Mammary microvascular endothelial cell (primary cell): ENCODE data around the gene LSP1. TPM values are rescaled to one million over a fixed set of nuclear protein-coding genes. Genes with fewer than 3 reads are reported as not detected.

Experiments used
- total RNA-seq: library from RNA; depleted of rRNA; stranded (reverse); fragments of >200 nt; gene quantifications from 2 replicates; pipeline ENCODE4 v1.2.3, GENCODE V29; 2015

Gene LSP1, protein sequence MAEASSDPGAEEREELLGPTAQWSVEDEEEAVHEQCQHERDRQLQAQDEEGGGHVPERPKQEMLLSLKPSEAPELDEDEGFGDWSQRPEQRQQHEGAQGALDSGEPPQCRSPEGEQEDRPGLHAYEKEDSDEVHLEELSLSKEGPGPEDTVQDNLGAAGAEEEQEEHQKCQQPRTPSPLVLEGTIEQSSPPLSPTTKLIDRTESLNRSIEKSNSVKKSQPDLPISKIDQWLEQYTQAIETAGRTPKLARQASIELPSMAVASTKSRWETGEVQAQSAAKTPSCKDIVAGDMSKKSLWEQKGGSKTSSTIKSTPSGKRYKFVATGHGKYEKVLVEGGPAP
- total RNA-seq = 0.20 TPM in 1 of 2 replicates, not detected in the other

DNA sequence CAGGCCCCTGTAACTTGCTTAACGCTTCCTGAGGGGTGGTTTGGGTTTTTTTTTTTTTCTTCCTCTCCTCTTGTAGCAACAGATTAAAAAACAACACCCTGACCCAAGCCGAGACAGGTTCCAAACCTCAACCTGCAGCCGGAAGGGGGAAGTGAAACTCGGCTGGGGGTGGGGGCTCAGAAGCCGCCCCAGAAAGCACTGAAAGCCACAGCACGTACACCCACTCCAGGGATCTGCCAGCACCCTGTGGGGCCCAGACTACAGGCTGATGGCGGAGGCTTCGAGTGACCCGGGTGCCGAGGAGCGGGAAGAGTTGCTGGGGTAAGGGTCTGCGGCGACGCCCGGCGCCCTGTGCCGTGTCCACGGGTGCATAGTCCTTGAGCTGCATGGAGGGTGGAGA is at the start of gene LSP1:
LSP1 (plus strand) TSS at position 208 of the 400 bp plus-strand sequence; CDS start at position 269, 61 bp downstream.

GRCh38 chr11:1834779-1835670 is 17.9 kb upstream of the LSP1 start, which contains the start of gene SYT8:
TSS of gene SYT8 (plus strand) at chr11:1834990. CDS start at chr11:1835106, 116 bp downstream.

DNA sequence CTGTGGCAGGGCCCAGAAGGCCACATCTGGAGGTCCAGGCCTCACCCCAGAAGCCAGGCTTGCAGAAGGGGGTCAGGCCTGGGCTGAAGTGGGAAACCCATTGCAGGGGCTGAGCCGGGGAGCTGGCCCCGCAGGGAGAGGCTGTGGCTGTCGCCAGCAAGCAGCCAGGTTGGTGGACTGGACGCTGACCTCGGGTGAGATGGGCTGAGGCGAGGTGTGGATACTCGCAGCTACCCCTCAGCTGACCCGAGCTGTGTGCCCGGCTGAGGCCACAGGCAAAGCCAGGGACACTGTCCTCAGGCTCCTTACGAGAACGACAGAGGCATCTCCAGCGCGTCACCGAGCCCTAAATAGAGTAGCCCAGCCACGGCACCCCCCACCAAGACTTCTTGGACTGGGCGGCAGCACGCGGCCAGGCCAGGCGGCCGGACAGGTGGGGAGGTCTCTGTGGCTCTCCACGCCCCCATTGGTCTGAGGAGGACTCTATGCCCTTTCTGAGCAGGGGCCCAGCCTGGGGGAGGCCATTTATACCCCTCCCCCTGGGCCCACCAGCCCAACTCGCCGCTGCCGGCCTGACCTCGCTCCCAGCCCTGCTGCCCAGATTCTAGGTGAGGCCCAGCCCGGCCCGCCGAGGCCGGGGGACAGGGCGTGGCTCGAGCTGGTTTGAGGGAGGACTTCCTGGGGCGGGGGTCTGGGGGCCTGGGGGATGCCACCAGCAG is 14.3 kb upstream of the LSP1 start, which contains the start of gene TNNI2:
TNNI2 (plus strand) TSS at position 556 of the 719 bp plus-strand sequence. CDS start 716 bp downstream, outside the sequence.

DNA sequence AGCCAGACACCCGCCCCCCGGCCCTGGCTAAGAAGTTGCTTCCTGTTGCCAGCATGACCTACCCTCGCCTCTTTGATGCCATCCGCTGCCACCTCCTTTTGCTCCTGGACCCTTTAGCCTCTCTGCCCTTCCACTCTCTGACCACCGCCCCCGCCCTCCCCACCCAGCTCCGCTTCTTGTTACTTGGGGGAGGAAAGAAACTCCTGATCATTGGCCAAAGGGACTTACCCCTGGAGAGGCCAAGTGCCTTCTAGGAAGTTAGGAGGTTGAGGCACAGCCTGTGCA is 38.9 kb downstream of the LSP1 start, which contains the start of gene PRR33:
PRR33 (minus strand) TSS at position 65 of the 285 bp plus-strand sequence. CDS start 1,311 bp downstream, outside the sequence.

GRCh38 chr11:1919391-1920127 is 66.7 kb downstream of the LSP1 start, which contains the start of gene TNNT3:
TSS of gene TNNT3 (plus strand) at chr11:1919703. CDS start at chr11:1922875, 3,172 bp downstream.

Other genes starting within 250 kb of the LSP1 start
- gene KRTAP5-3, start 244.6 kb upstream of the LSP1 start, total RNA-seq = not detected in 2 replicates
- gene KRTAP5-4, start 230.9 kb upstream of the LSP1 start, total RNA-seq = not detected in 2 replicates
- not detected in 2 replicates for gene KRTAP5-5, start 223.3 kb upstream of the LSP1 start, total RNA-seq
- gene KRTAP5-6, start 155.9 kb upstream of the LSP1 start, total RNA-seq = not detected in 2 replicates
- 0.20 TPM in 2 replicates for gene IFITM10, start 102.5 kb upstream of the LSP1 start, total RNA-seq
- gene CTSD, start 89.2 kb upstream of the LSP1 start, total RNA-seq = 329 and 379 TPM in 2 replicates
- gene SYT8, start 18.1 kb upstream of the LSP1 start, total RNA-seq = not detected in 2 replicates
- not detected in 2 replicates for gene TNNI2, start 14.1 kb upstream of the LSP1 start, total RNA-seq
- not detected in 2 replicates for gene PRR33, start 38.8 kb downstream of the LSP1 start, total RNA-seq
- not detected in 2 replicates for gene TNNT3, start 66.6 kb downstream of the LSP1 start, total RNA-seq
- 95.2 and 101 TPM in 2 replicates for gene MRPL23, start 94.2 kb downstream of the LSP1 start, total RNA-seq
- gene H19, start 144.8 kb downstream of the LSP1 start, total RNA-seq = 6.5 and 9.7 TPM in 2 replicates